Measurements from ENCODE around the gene PIEZO2. TPM values are rescaled to one million over a fixed set of nuclear protein-coding genes. Genes with fewer than 3 reads are reported as not detected.

Gene PIEZO2
- polyA plus RNA-seq, 1 donor from 2014 or later: 0.30 TPM

DNA sequence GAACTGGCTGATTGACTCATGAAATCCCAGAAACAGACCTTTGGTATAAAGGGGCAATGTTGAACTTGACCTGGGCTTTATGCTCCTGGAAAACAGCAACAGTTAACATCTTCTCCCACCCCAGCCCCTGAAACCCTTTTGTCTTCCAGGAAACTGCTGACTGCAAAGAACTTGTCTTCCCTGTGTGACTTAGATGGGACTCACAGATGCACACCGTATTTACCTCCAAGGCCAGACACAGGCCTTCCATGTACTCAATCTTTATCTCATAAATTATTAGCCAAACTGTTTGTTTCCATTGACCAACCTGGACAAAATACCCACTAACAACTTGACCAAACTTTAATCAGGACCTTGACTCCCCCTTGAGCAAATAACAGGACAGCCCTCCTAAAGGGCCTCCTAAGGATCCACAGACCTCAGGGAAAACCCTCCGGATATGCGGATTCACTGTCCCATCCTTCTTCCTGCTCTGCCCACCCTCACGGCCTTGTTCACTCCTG is 36.3 kb downstream of the PIEZO2 start:
- H2AFZ ChIP-seq (ENCODE audit: low read depth, low read length): no peak overlapping the region
- no peaks in the 10 kb centered on the region for H3K9me3 ChIP-seq (ENCODE audit: low read length)
- no peaks in the 10 kb centered on the region for H3K27me3 ChIP-seq (ENCODE audit: insufficient read depth, low read depth, low read length)
- no peaks in the 10 kb centered on the region for H3K9me2 ChIP-seq (ENCODE audit: insufficient read depth, low read length)
- H3K79me2 ChIP-seq (replicated peaks; ENCODE audit: insufficient read depth, low read length): no peaks in the 10 kb centered on the region
- no peak overlapping the region for H3K27ac ChIP-seq (ENCODE audit: low read length)
- no peak for TF ChIP-seq EP300 (conservative IDR thresholded peaks at IDR 0.05; ENCODE audit: poor library complexity, severe bottlenecking)
- no peak for TF ChIP-seq POLR2AphosphoS5 (IDR thresholded peaks at IDR 0.05)
- TF ChIP-seq, protein P1, sequence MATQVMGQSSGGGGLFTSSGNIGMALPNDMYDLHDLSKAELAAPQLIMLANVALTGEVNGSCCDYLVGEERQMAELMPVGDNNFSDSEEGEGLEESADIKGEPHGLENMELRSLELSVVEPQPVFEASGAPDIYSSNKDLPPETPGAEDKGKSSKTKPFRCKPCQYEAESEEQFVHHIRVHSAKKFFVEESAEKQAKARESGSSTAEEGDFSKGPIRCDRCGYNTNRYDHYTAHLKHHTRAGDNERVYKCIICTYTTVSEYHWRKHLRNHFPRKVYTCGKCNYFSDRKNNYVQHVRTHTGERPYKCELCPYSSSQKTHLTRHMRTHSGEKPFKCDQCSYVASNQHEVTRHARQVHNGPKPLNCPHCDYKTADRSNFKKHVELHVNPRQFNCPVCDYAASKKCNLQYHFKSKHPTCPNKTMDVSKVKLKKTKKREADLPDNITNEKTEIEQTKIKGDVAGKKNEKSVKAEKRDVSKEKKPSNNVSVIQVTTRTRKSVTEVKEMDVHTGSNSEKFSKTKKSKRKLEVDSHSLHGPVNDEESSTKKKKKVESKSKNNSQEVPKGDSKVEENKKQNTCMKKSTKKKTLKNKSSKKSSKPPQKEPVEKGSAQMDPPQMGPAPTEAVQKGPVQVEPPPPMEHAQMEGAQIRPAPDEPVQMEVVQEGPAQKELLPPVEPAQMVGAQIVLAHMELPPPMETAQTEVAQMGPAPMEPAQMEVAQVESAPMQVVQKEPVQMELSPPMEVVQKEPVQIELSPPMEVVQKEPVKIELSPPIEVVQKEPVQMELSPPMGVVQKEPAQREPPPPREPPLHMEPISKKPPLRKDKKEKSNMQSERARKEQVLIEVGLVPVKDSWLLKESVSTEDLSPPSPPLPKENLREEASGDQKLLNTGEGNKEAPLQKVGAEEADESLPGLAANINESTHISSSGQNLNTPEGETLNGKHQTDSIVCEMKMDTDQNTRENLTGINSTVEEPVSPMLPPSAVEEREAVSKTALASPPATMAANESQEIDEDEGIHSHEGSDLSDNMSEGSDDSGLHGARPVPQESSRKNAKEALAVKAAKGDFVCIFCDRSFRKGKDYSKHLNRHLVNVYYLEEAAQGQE (IDR thresholded peaks at IDR 0.05; ENCODE audit: borderline replicate concordance): no peak
- TF ChIP-seq, protein P2, sequence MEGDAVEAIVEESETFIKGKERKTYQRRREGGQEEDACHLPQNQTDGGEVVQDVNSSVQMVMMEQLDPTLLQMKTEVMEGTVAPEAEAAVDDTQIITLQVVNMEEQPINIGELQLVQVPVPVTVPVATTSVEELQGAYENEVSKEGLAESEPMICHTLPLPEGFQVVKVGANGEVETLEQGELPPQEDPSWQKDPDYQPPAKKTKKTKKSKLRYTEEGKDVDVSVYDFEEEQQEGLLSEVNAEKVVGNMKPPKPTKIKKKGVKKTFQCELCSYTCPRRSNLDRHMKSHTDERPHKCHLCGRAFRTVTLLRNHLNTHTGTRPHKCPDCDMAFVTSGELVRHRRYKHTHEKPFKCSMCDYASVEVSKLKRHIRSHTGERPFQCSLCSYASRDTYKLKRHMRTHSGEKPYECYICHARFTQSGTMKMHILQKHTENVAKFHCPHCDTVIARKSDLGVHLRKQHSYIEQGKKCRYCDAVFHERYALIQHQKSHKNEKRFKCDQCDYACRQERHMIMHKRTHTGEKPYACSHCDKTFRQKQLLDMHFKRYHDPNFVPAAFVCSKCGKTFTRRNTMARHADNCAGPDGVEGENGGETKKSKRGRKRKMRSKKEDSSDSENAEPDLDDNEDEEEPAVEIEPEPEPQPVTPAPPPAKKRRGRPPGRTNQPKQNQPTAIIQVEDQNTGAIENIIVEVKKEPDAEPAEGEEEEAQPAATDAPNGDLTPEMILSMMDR (IDR thresholded peaks at IDR 0.05; ENCODE audit: poor library complexity, severe bottlenecking): no peak
- no peak for TF ChIP-seq TAF1 (IDR thresholded peaks at IDR 0.05; ENCODE audit: low read depth)
- no peak for TF ChIP-seq EZH2 (IDR thresholded peaks at IDR 0.05; ENCODE audit: borderline replicate concordance, insufficient read depth, low read length, poor library complexity, severe bottlenecking)
- no peak for TF ChIP-seq SMC3 (conservative IDR thresholded peaks at IDR 0.05; ENCODE audit: poor library complexity)
- TF ChIP-seq MXI1 (conservative IDR thresholded peaks at IDR 0.05; ENCODE audit: poor library complexity, severe bottlenecking): no peak
- no peak for TF ChIP-seq RAD21 (conservative IDR thresholded peaks at IDR 0.05)
- no peaks in the 10 kb centered on the region for H3K36me3 ChIP-seq (ENCODE audit: insufficient read depth, low read length)
- no peaks in the 10 kb centered on the region for H3F3A ChIP-seq (ENCODE audit: insufficient read depth, low read length, poor library complexity, severe bottlenecking)
- no peak overlapping the region for H3K4me2 ChIP-seq (ENCODE audit: low read length)
- no peak overlapping the region for H3K9ac ChIP-seq (ENCODE audit: low read length)
- no peaks in the 10 kb centered on the region for H4K20me1 ChIP-seq (ENCODE audit: insufficient read depth)
- H3K4me3 ChIP-seq (ENCODE audit: low read length): no peak overlapping the region

DNA sequence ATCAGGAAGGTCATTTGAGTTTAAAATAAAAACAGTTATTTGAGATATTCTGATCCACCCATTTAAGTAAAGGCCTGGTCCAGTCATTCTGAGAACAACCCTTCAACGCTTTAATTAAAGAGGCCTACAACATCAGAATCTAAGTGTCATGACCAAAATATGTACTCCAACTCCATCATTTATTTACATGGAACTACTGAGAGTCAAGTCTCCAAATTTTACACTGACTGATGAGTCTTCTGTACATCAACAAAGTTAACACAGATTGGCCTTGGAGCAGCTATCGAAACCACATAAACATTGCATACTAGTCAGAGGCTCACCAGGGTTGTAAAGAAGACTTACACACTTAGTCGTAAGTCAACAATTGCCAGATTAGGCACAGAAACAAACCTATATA is 37.1 kb downstream of the PIEZO2 start:
- Histone ChIP-seq H3K36me3 (ENCODE audit: insufficient read depth, low read length) (no peaks in the 10 kb centered on the region), H3K79me2 (replicated peaks; ENCODE audit: insufficient read depth, low read length) (no peaks in the 10 kb centered on the region), H3K27ac (ENCODE audit: low read length) (no peak overlapping the region), H3K9me3 (ENCODE audit: low read length) (no peaks in the 10 kb centered on the region), H3K27me3 (ENCODE audit: insufficient read depth, low read depth, low read length) (no peaks in the 10 kb centered on the region), H3K4me3 (ENCODE audit: low read length) (no peak overlapping the region), H3K9ac (ENCODE audit: low read length) (no peak overlapping the region), H3K9me2 (ENCODE audit: insufficient read depth, low read length) (no peaks in the 10 kb centered on the region), H2AFZ (ENCODE audit: low read depth, low read length) (no peak overlapping the region), H3F3A (ENCODE audit: insufficient read depth, low read length, poor library complexity, severe bottlenecking) (no peaks in the 10 kb centered on the region), H3K4me2 (ENCODE audit: low read length) (no peak overlapping the region), H4K20me1 (ENCODE audit: insufficient read depth) (no peaks in the 10 kb centered on the region)
- TF ChIP-seq, protein P2 (IDR thresholded peaks at IDR 0.05; ENCODE audit: poor library complexity, severe bottlenecking): no peak
- TF ChIP-seq SMC3 (conservative IDR thresholded peaks at IDR 0.05; ENCODE audit: poor library complexity): no peak
- no peak for TF ChIP-seq POLR2AphosphoS5 (IDR thresholded peaks at IDR 0.05)
- TF ChIP-seq TAF1 (IDR thresholded peaks at IDR 0.05; ENCODE audit: low read depth): no peak
- TF ChIP-seq MXI1 (conservative IDR thresholded peaks at IDR 0.05; ENCODE audit: poor library complexity, severe bottlenecking): no peak
- no peak for TF ChIP-seq EZH2 (IDR thresholded peaks at IDR 0.05; ENCODE audit: borderline replicate concordance, insufficient read depth, low read length, poor library complexity, severe bottlenecking)
- TF ChIP-seq, protein P1 (IDR thresholded peaks at IDR 0.05; ENCODE audit: borderline replicate concordance): no peak
- no peak for TF ChIP-seq RAD21 (conservative IDR thresholded peaks at IDR 0.05)
- TF ChIP-seq EP300 (conservative IDR thresholded peaks at IDR 0.05; ENCODE audit: poor library complexity, severe bottlenecking): no peak
